Upper lobe of right lung (tissue), 1 donor: ENCODE measurements around the gene HMGXB3. TPM values are rescaled to one million over a fixed set of nuclear protein-coding genes. Genes with fewer than 3 reads are reported as not detected.

Experiments
- ATAC-seq: fragments of 200-7000 bp; cut with Tn5 transposase; one replicate; pipeline ENCODE4 v1.9.1; 2020; ENCODE audit warnings: mild to moderate bottlenecking, moderate library complexity
- DNase-seq: peaks from one replicate; pipeline ENCODE4 v3.0.0-alpha.2; 2020
- H3K27ac ChIP-seq: fragments of 200-600 bp; one replicate; pipeline ENCODE4 v1.8.0; 2022
- H3K27me3 ChIP-seq: fragments of 200-600 bp; one replicate; pipeline ENCODE4 v1.8.0; 2022; ENCODE audit warnings: mild to moderate bottlenecking
- H3K36me3 ChIP-seq: fragments of 200-600 bp; one replicate; pipeline ENCODE4 v1.8.0; 2022
- H3K4me1 ChIP-seq: fragments of 200-600 bp; one replicate; pipeline ENCODE4 v1.8.0; 2022
- H3K4me3 ChIP-seq: fragments of 200-600 bp; one replicate; pipeline ENCODE4 v1.8.0; 2022; ENCODE audit warnings: mild to moderate bottlenecking
- H3K9me3 ChIP-seq: fragments of 200-600 bp; one replicate; pipeline ENCODE4 v1.8.0; 2022
- intact Hi-C: fragments of 100-400 bp; cut with DNase I; formaldehyde crosslinking; loops from one replicate; pipeline ENCODE4 v1.11.0; 2022
- total RNA-seq: library from RNA; stranded (reverse); fragmentation: NEBNext Ultra II Directional; extraction: Animal tissue kit (Norgen Biotek cat#: 25700); gene quantifications from one replicate; pipeline ENCODE4 v1.2.1, GENCODE V29; 2021
- TF ChIP-seq, protein P1 (sequence below): fragments of 200-600 bp; IDR thresholded peaks from one replicate; pipeline ENCODE4 v1.8.0; 2022; ENCODE audit warnings: antibody characterized with exemption
- donor health status: DM: no; HTN: yes; CAD: no; lungs with severe emphysema.

HMGXB3 gene
- total RNA-seq, 1 donor from 2014 or later = 33.7 TPM

- no peak for DNase-seq
- H3K9me3 ChIP-seq = no peaks in the 10 kb centered on the region
- TF ChIP-seq, protein P1, sequence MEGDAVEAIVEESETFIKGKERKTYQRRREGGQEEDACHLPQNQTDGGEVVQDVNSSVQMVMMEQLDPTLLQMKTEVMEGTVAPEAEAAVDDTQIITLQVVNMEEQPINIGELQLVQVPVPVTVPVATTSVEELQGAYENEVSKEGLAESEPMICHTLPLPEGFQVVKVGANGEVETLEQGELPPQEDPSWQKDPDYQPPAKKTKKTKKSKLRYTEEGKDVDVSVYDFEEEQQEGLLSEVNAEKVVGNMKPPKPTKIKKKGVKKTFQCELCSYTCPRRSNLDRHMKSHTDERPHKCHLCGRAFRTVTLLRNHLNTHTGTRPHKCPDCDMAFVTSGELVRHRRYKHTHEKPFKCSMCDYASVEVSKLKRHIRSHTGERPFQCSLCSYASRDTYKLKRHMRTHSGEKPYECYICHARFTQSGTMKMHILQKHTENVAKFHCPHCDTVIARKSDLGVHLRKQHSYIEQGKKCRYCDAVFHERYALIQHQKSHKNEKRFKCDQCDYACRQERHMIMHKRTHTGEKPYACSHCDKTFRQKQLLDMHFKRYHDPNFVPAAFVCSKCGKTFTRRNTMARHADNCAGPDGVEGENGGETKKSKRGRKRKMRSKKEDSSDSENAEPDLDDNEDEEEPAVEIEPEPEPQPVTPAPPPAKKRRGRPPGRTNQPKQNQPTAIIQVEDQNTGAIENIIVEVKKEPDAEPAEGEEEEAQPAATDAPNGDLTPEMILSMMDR = no peak
Measured at GRCh38 chr5:150078802-150079689, 78.5 kb downstream of the HMGXB3 start.

DNA sequence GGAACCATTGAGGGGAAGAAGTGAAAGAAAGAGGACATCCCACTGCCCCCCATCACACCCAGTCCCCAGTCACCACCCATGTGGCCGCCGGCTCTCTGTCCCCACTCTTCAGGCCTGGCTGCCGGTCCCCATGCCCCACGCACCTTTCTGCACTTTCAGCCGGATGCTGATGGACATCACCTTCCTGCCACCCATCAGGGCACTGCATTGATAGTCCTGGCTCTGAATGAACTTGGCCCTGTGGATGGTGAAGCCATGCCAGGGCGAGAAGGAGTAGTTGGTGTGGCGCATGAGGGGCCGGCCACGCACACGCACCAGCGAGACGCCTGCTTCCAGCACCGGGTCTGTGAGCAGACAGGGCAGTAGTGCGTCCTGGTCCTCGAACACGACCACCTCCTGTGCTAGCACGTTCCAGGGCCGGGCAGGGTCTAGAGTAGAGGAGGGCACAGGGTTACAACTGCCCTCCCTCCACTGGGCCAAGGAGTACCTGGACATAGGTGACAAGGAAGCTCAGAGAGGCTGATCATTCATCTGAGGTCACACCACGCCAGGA lies 79.4 kb downstream of the HMGXB3 start:
- no peak for ATAC-seq
- H3K27me3 ChIP-seq = no peaks in the 10 kb centered on the region
- no peaks in the 10 kb centered on the region for H3K36me3 ChIP-seq
- TF ChIP-seq, protein P1 = no peak
- intact Hi-C loops = no loop called here
- H3K9me3 ChIP-seq = no peaks in the 10 kb centered on the region
- DNase-seq = peak; percentile 62
- peaks cover 10% of the 10 kb centered on the region for H3K4me1 ChIP-seq
- H3K4me3 ChIP-seq = no peak overlapping the region
- no peak overlapping the region for H3K27ac ChIP-seq

More at GRCh38 chr5:150078802-150079689, 78.5 kb downstream of the HMGXB3 start:
- Histone ChIP-seq H3K27ac (no peak overlapping the region), H3K27me3 (no peaks in the 10 kb centered on the region), H3K36me3 (no peaks in the 10 kb centered on the region), H3K4me1 (peaks cover 10% of the 10 kb centered on the region), H3K4me3 (no peak overlapping the region)
- ATAC-seq = no peak
- intact Hi-C loops = no loop called here

GRCh38 chr5:150080696-150081435 lies 80.3 kb downstream of the HMGXB3 start:
- no peaks in the 10 kb centered on the region for H3K9me3 ChIP-seq
- no peak overlapping the region for H3K4me3 ChIP-seq
- no peak for DNase-seq
- intact Hi-C loops = no loop called here
- H3K27me3 ChIP-seq = no peaks in the 10 kb centered on the region
- no peak for ATAC-seq
- peaks cover 10% of the 10 kb centered on the region for H3K4me1 ChIP-seq
- H3K36me3 ChIP-seq = no peaks in the 10 kb centered on the region
- H3K27ac ChIP-seq = no peak overlapping the region
- TF ChIP-seq, protein P1 = no peak

GRCh38 chr5:150081541-150082283 lies 81.2 kb downstream of the HMGXB3 start:
- Histone ChIP-seq H3K9me3 (no peaks in the 10 kb centered on the region), H3K27ac (peak overlapping the region; percentile 42), H3K27me3 (no peaks in the 10 kb centered on the region), H3K36me3 (no peaks in the 10 kb centered on the region), H3K4me1 (peaks cover 10% of the 10 kb centered on the region), H3K4me3 (peak overlapping the region; percentile 14)
- intact Hi-C loops = no loop called here
- TF ChIP-seq, protein P1 = no peak
- ATAC-seq (peak; percentile 92), DNase-seq (peak; percentile 91)

DNA sequence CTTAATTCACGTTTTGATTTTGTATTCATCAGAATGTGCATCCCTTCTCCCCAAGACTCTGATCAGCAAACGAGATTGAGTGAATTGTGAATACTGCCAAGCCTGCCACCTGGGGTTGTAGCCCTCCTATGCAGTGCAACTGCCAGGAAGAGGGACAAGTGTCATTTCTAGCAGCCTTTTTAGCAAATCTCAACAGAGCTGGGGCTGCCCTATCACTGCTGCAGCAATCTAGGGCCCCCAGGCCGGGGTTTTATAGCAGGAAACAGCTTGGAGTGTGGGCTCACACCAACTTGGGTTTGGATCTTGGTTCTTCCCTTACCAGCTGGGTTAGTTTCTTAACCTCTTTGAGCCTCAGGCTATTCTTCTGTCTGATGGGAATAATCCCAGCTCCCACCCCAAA lies 81.8 kb downstream of the HMGXB3 start:
- H3K9me3 ChIP-seq = no peaks in the 10 kb centered on the region
- peak overlapping the region; percentile 42 for H3K27ac ChIP-seq
- H3K27me3 ChIP-seq = no peaks in the 10 kb centered on the region
- no peak for ATAC-seq
- TF ChIP-seq, protein P1 = no peak
- DNase-seq = peak; percentile 27
- peaks cover 10% of the 10 kb centered on the region for H3K4me1 ChIP-seq
- peak overlapping the region; percentile 14 for H3K4me3 ChIP-seq
- intact Hi-C loops = no loop called here
- H3K36me3 ChIP-seq = no peaks in the 10 kb centered on the region
